Mesodermal cell (in vitro differentiated cells): Measurements from ENCODE around the gene ATXN10.

ENCODE experiments used
- H3K27ac ChIP-seq: 2 replicates; pipeline ENCODE4 v1.7.0; 2013; ENCODE audit warnings: mild to moderate bottlenecking, low read depth, low read length, moderate library complexity; ENCODE audit not compliant: severe bottlenecking
- H3K36me3 ChIP-seq: 2 replicates; pipeline ENCODE4 v1.7.1; 2013; ENCODE audit warnings: mild to moderate bottlenecking, low read length, moderate library complexity; ENCODE audit not compliant: control insufficient read depth, insufficient read depth
- H3K4me1 ChIP-seq: one replicate; pipeline ENCODE4 v1.7.1; 2013; ENCODE audit warnings: mild to moderate bottlenecking, low read length; ENCODE audit not compliant: insufficient read depth, control insufficient read depth, poor library complexity, severe bottlenecking
- H3K4me3 ChIP-seq: 2 replicates; pipeline ENCODE4 v1.7.0; 2013; ENCODE audit warnings: low read length, control low read depth, mild to moderate bottlenecking; ENCODE audit not compliant: insufficient read depth, poor library complexity, severe bottlenecking; ENCODE audit errors: extremely low read depth
- H3K9me3 ChIP-seq: 2 replicates; pipeline ENCODE4 v1.7.1; 2013; ENCODE audit warnings: mild to moderate bottlenecking, low read length, moderate library complexity; ENCODE audit not compliant: control insufficient read depth
- WGBS, 2 experiments: methylation state at CpG; one replicate each; pipeline ENCODE4 v1.1.5; 2013; ENCODE audit warnings: missing lambda C conversion rate in 2 of 2; ENCODE audit not compliant: insufficient coverage in 2 of 2; 5-methylcytosine and 5-hydroxymethylcytosine counted together

ATXN10 gene

GRCh38 chr22:45631841-45632238 is 39.8 kb upstream of the ATXN10 start:
- no peaks in the 10 kb centered on the region for H3K36me3 ChIP-seq
- H3K4me3 ChIP-seq = no peak overlapping the region
- no peak overlapping the region for H3K27ac ChIP-seq
- WGBS, 2 experiments = 93 to 94% methylated on average over 3 to 4 of the region's 7 CpGs
- peaks cover 23% of the 10 kb centered on the region for H3K4me1 ChIP-seq
- no peaks in the 10 kb centered on the region for H3K9me3 ChIP-seq

GRCh38 chr22:45632791-45633515 is 38.7 kb upstream of the ATXN10 start:
- Histone ChIP-seq H3K36me3 (no peaks in the 10 kb centered on the region), H3K27ac (no peak overlapping the region), H3K9me3 (no peaks in the 10 kb centered on the region), H3K4me1 (peaks cover 19% of the 10 kb centered on the region), H3K4me3 (no peak overlapping the region)
- 42 to 45% methylated on average over 9 to 10 of the region's 15 CpGs for WGBS, 2 experiments

GRCh38 chr22:45636683-45637082 is 35.0 kb upstream of the ATXN10 start:
- Histone ChIP-seq H3K36me3 (no peaks in the 10 kb centered on the region), H3K4me3 (no peak overlapping the region), H3K4me1 (peaks cover 14% of the 10 kb centered on the region), H3K27ac (no peak overlapping the region), H3K9me3 (no peaks in the 10 kb centered on the region)
- WGBS, 2 experiments = 89 to 93% methylated on average over 4 to 6 of the region's 7 CpGs

- H3K9me3 ChIP-seq = no peaks in the 10 kb centered on the region
- WGBS, 2 experiments = no CpG with 5 or more reads among the region's 3 CpGs
- no peak overlapping the region for H3K4me3 ChIP-seq
- H3K27ac ChIP-seq = no peak overlapping the region
- H3K4me1 ChIP-seq = peaks cover 14% of the 10 kb centered on the region
- H3K36me3 ChIP-seq = no peaks in the 10 kb centered on the region
Measured at GRCh38 chr22:45638197-45638596, 33.4 kb upstream of the ATXN10 start.

GRCh38 chr22:45638834-45639746 is 32.5 kb upstream of the ATXN10 start:
- 84 to 93% methylated on average over 13 to 19 of the region's 21 CpGs for WGBS, 2 experiments
- H3K9me3 ChIP-seq = no peaks in the 10 kb centered on the region
- H3K4me3 ChIP-seq = no peak overlapping the region
- no peaks in the 10 kb centered on the region for H3K36me3 ChIP-seq
- peaks cover 14% of the 10 kb centered on the region for H3K4me1 ChIP-seq
- no peak overlapping the region for H3K27ac ChIP-seq

GRCh38 chr22:45639747-45640102 is 31.9 kb upstream of the ATXN10 start:
- Histone ChIP-seq H3K36me3 (no peaks in the 10 kb centered on the region), H3K4me1 (peaks cover 14% of the 10 kb centered on the region), H3K9me3 (no peaks in the 10 kb centered on the region), H3K27ac (no peak overlapping the region), H3K4me3 (no peak overlapping the region)
- WGBS, 2 experiments = 71 to 75% methylated on average over 4 of the region's 7 CpGs

- no peak overlapping the region for H3K27ac ChIP-seq
- H3K9me3 ChIP-seq = no peaks in the 10 kb centered on the region
- 60 to 93% methylated on average over 4 to 5 of the region's 7 CpGs for WGBS, 2 experiments
- no peaks in the 10 kb centered on the region for H3K36me3 ChIP-seq
- H3K4me3 ChIP-seq = no peak overlapping the region
- H3K4me1 ChIP-seq = peaks cover 14% of the 10 kb centered on the region
Measured at GRCh38 chr22:45640291-45640940, 31.2 kb upstream of the ATXN10 start.

- peaks cover 14% of the 10 kb centered on the region for H3K4me1 ChIP-seq
- H3K9me3 ChIP-seq = no peaks in the 10 kb centered on the region
- no peaks in the 10 kb centered on the region for H3K36me3 ChIP-seq
- H3K4me3 ChIP-seq = no peak overlapping the region
- no peak overlapping the region for H3K27ac ChIP-seq
- WGBS, 2 experiments = 91 to 94% methylated on average over 23 to 24 of the region's 24 CpGs
Measured at GRCh38 chr22:45640941-45641621, 30.6 kb upstream of the ATXN10 start.

- H3K4me3 ChIP-seq = no peak overlapping the region
- peaks cover 14% of the 10 kb centered on the region for H3K4me1 ChIP-seq
- no peaks in the 10 kb centered on the region for H3K36me3 ChIP-seq
- WGBS, 2 experiments = 89 to 100% methylated on average over 1 to 2 of the region's 2 CpGs
- H3K27ac ChIP-seq = no peak overlapping the region
- H3K9me3 ChIP-seq = no peaks in the 10 kb centered on the region
Measured at GRCh38 chr22:45642986-45643385, 28.6 kb upstream of the ATXN10 start.

GRCh38 chr22:45644714-45645113 is 26.9 kb upstream of the ATXN10 start:
- Histone ChIP-seq H3K36me3 (no peaks in the 10 kb centered on the region), H3K4me3 (no peak overlapping the region), H3K9me3 (no peaks in the 10 kb centered on the region), H3K27ac (no peak overlapping the region), H3K4me1 (peaks cover 6% of the 10 kb centered on the region)
- 90 to 92% methylated on average over 7 to 12 of the region's 12 CpGs for WGBS, 2 experiments
